Nephron progenitor cell (in vitro differentiated cells): Measurements from ENCODE around the gene C9orf78.

Source experiments
- DNase-seq: peaks from one replicate; pipeline ENCODE4 v3.0.0; 2021
- H3K27ac Mint-ChIP-seq: 2 replicates; pipeline ENCODE4 v1.8.0; 2021; ENCODE audit warnings: mild to moderate bottlenecking, moderate library complexity, mixed read lengths
- H3K27me3 Mint-ChIP-seq: 2 replicates; pipeline ENCODE4 v1.8.0; 2021; ENCODE audit warnings: mild to moderate bottlenecking, low read depth, mixed read lengths; ENCODE audit not compliant: poor library complexity
- H3K36me3 Mint-ChIP-seq: 2 replicates; pipeline ENCODE4 v1.8.0; 2021; ENCODE audit warnings: low read depth, mixed read lengths
- H3K4me1 Mint-ChIP-seq: 2 replicates; pipeline ENCODE4 v1.8.0; 2021; ENCODE audit warnings: mixed read lengths
- H3K4me3 Mint-ChIP-seq: 2 replicates; pipeline ENCODE4 v1.8.0; 2021; ENCODE audit warnings: mild to moderate bottlenecking, moderate library complexity, mixed read lengths
- H3K9me3 Mint-ChIP-seq: 2 replicates; pipeline ENCODE4 v1.8.0; 2021; ENCODE audit warnings: mild to moderate bottlenecking, moderate library complexity, mixed read lengths
- TF ChIP-seq, protein P1 (sequence below): fragments of 200-600 bp; sonication (generic); IDR thresholded peaks from 2 replicates; pipeline ENCODE4 v1.5.0; 2021; ENCODE audit warnings: antibody characterized with exemption

C9orf78 gene

DNA sequence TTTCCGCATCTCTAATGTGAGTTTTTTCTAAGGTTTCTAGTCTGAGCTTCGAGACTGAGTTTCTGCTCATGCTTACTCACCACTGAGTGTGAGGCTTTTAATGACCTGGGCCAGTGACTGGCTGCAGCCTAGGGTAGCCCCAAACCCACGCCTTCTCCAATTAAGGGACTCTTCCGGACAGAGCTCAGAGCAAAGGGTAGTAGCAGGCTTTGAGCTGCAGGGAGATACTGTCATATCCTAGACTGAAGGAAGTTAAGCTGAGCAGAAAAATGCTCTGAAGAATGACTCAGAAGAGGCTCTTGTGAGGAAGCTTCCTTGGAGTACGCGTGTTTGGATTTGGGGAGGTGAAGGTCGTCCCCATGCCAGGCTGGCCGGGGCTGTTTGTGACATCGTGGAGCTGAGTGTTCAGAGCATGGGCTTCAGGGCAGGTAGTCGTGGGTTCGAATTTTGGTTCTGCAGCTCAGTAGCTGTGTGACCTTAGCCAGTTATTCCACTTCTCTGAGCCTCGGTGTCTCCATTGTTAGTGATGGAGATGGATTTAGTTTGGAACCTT, 3.7 kb upstream of the C9orf78 start:
- Mint-ChIP-seq H3K4me1 (peaks cover 47% of the 10 kb centered on the region), H3K27me3 (no peaks in the 10 kb centered on the region), H3K36me3 (peaks cover 11% of the 10 kb centered on the region), H3K27ac (peak overlapping the region; percentile 39), H3K9me3 (no peaks in the 10 kb centered on the region), H3K4me3 (no peak overlapping the region)
- TF ChIP-seq, protein P1, sequence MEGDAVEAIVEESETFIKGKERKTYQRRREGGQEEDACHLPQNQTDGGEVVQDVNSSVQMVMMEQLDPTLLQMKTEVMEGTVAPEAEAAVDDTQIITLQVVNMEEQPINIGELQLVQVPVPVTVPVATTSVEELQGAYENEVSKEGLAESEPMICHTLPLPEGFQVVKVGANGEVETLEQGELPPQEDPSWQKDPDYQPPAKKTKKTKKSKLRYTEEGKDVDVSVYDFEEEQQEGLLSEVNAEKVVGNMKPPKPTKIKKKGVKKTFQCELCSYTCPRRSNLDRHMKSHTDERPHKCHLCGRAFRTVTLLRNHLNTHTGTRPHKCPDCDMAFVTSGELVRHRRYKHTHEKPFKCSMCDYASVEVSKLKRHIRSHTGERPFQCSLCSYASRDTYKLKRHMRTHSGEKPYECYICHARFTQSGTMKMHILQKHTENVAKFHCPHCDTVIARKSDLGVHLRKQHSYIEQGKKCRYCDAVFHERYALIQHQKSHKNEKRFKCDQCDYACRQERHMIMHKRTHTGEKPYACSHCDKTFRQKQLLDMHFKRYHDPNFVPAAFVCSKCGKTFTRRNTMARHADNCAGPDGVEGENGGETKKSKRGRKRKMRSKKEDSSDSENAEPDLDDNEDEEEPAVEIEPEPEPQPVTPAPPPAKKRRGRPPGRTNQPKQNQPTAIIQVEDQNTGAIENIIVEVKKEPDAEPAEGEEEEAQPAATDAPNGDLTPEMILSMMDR, result no peak
- no peak for DNase-seq

DNA sequence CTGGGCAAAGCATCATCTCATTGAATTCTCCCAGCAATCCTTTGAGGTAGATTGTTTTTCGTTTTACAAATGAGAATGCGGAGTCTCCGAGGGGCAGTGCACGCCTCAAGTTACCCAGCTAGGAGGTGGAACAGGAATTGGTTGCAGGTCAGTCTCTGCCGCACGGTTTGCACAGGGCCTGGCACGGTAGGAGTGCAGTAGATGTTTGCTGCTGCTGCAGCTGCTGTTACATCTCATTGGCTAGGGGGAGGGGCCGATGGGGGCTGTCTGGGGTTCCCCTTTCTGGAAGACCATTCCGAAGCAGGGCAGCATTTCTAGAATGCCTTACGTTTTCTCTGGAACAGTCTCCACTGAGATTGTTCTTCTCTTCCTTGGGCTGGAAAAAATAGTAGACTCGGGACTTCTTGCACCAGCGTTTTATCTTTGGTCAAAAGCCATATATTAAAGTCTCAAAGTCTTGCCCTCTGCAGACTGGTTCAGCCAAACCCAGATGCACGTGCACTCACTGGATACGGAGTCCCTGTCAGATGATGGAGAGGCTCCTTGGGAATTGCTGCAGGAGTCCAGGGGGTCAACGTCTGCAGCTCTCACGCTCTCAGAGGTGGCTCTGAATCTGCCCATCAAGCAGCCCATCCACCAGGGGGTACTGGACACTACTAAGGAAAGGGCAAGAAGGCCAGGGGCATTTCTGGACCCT, 1.4 kb upstream of the C9orf78 start:
- peaks cover 19% of the 10 kb centered on the region for H3K36me3 Mint-ChIP-seq
- peak; percentile 26 for DNase-seq
- no peaks in the 10 kb centered on the region for H3K27me3 Mint-ChIP-seq
- peak overlapping the region; percentile 36 for H3K27ac Mint-ChIP-seq
- H3K4me1 Mint-ChIP-seq, result peaks cover 53% of the 10 kb centered on the region
- TF ChIP-seq, protein P1, result no peak
- H3K4me3 Mint-ChIP-seq, result peak overlapping the region; percentile 94
- no peaks in the 10 kb centered on the region for H3K9me3 Mint-ChIP-seq

DNA sequence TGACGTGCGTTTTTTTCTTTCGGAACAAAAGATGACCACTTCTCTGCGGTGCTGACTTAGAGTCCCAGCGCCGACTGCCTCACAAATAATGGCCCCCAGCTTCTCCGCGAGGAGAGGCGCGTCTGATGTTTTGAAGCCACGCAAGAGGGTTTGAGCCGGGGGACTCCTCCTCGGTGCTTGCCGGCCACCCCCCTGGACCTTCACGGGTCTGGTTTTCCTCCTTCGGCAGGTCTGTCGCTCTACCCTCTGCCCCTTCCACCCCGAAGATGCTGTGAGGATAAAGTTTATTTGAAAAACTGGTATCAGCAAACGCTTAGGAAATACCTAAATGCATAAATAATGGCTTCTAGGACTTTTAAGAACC, 767 bp upstream of the C9orf78 start:
- peaks cover 16% of the 10 kb centered on the region for H3K36me3 Mint-ChIP-seq
- H3K27me3 Mint-ChIP-seq, result no peaks in the 10 kb centered on the region
- H3K9me3 Mint-ChIP-seq, result no peaks in the 10 kb centered on the region
- H3K27ac Mint-ChIP-seq, result no peak overlapping the region
- no peak for DNase-seq
- peak overlapping the region; percentile 94 for H3K4me3 Mint-ChIP-seq
- H3K4me1 Mint-ChIP-seq, result peaks cover 53% of the 10 kb centered on the region
- TF ChIP-seq, protein P1, result no peak

DNA sequence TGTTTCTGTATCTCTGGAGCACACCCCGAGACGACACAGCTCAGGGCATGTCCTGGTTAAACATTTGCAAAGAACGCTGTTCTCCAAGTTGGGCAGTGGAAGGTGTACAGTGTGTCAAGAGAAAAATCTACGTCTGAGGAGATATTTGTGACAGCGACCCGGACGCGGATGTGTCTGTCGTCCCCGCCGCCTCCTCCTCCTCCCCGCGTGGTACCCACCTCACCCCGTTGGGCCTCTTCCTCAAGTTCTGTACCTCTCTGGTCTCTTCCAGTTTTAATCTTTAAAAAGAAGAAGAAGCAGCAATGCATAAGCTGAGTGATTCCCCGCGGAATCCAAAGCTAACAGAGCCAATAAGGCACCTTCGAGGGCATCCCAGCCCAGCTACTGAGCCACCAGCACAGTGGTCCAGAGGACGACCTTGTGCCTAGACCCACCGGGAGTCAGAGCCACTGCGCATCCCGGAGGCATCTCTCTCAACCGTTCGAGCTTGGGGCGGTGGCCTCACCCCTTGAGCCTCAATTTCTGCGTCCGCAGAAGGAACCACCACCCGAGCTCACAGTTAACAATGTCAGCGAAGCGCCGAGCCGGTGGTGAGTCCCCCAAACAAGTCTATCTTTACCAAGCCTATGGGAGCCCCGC, 467 bp downstream of the C9orf78 start:
- peak; percentile 10 for DNase-seq
- peaks cover 23% of the 10 kb centered on the region for H3K36me3 Mint-ChIP-seq
- H3K27me3 Mint-ChIP-seq, result no peaks in the 10 kb centered on the region
- H3K27ac Mint-ChIP-seq, result peak overlapping the region; percentile 93
- H3K4me1 Mint-ChIP-seq, result peaks cover 53% of the 10 kb centered on the region
- TF ChIP-seq, protein P1, result no peak
- peak overlapping the region; percentile 97 for H3K4me3 Mint-ChIP-seq
- H3K9me3 Mint-ChIP-seq, result no peaks in the 10 kb centered on the region

DNA sequence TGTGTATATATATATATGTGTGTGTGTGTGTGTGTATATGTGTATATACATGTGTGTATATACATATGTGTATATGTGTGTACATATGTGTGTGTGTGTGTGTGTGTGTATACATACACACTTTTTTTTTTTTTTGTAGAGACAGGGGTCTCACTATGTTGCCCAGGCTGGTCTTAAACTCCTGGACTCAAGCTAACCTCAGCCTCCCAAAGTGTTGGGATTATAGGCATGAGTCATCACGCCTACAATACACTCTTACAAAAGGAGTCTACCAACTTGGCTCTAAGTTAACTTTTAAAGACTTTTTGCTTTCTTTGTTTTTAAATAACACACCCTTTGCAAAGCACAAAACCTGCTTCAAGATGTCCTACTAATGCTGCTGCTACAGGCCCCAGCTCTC, 2.1 kb downstream of the C9orf78 start:
- no peaks in the 10 kb centered on the region for H3K27me3 Mint-ChIP-seq
- H3K4me1 Mint-ChIP-seq, result peaks cover 38% of the 10 kb centered on the region
- H3K9me3 Mint-ChIP-seq, result no peaks in the 10 kb centered on the region
- TF ChIP-seq, protein P1, result no peak
- peaks cover 30% of the 10 kb centered on the region for H3K36me3 Mint-ChIP-seq
- peak overlapping the region; percentile 97 for H3K4me3 Mint-ChIP-seq
- no peak for DNase-seq
- H3K27ac Mint-ChIP-seq, result no peak overlapping the region
